Measurements from ENCODE around the gene MYOF. TPM values are rescaled to one million over a fixed set of nuclear protein-coding genes. Genes with fewer than 3 reads are reported as not detected.

MYOF gene
- total and polyA plus RNA-seq, 4 donors: 23.4 to 194 (median 82.2) TPM

DNA sequence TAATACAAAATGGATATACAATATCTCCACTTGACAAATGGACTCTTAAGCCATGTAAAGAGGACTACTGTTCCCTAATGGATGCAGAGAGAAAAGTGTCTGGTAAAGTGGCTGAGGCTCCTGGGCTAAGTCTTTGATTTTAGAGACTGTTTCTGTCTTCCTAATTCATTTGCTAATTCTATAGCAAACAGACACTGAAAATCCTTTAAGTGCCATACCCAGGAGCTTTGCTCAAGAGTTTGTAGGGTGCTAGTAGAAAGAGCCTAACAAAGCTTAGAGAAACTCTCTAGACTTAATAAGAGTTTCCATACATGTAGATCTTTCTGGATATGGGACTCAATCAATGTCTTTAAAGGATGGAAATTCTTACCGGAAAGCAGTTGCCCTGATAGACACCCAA, 31.0 kb upstream of the MYOF start:
- WGBS, 2 donors: 0 to 98% methylated on average over 1 of the region's 1 CpG

DNA sequence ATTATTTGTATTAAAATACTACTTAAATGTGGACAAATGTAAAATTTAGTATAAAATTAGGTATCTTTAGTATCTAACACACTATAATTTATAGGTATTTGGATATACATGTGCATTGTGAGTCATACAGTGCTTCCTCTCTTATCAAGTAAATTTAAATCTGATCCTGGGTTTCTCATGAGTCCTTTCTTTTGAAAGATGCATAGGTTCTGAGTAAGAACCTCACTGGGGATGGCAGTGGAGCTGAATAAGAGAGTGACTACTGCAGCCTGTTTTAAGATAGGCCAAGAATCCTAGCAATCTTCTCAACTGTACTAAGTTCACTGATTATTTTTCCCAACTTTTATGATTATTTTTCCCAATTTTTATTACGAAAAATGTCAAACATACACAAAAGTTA, 30.4 kb upstream of the MYOF start:
- DNase-seq (no peak), ATAC-seq (ENCODE audit: insufficient read depth, low FRiP score) (no peak)
- Histone ChIP-seq H3K9me3 (ENCODE audit: control insufficient read depth in 4 of 4, insufficient read depth in 3 of 4, low read length in 3 of 4) (no peaks in the 10 kb centered on the region), H3K4me3 (no peak overlapping the region), H3K36me3 (ENCODE audit: control insufficient read depth in 4 of 4, insufficient read depth in 4 of 4, low read length in 4 of 4) (peaks cover 0 to 4% (median 0%) of the 10 kb centered on the region in 4 donors), H3K4me1 (ENCODE audit: control insufficient read depth in 5 of 5, insufficient read depth in 5 of 5, low read length in 5 of 5) (peaks cover 0 to 2% (median 0%) of the 10 kb centered on the region in 5 donors), H3K9ac (ENCODE audit: insufficient read depth in 1 of 2, low read length in 2 of 2) (no peak overlapping the region), H3K27me3 (ENCODE audit: control insufficient read depth in 3 of 3, insufficient read depth in 3 of 3, low read length in 2 of 3) (no peaks in the 10 kb centered on the region), H3K27ac (ENCODE audit: low read depth in 1 of 2, low read length in 1 of 2) (no peak overlapping the region)
- WGBS, 2 donors: 94 to 100% methylated on average over 1 of the region's 1 CpG
- TF ChIP-seq, protein P1, sequence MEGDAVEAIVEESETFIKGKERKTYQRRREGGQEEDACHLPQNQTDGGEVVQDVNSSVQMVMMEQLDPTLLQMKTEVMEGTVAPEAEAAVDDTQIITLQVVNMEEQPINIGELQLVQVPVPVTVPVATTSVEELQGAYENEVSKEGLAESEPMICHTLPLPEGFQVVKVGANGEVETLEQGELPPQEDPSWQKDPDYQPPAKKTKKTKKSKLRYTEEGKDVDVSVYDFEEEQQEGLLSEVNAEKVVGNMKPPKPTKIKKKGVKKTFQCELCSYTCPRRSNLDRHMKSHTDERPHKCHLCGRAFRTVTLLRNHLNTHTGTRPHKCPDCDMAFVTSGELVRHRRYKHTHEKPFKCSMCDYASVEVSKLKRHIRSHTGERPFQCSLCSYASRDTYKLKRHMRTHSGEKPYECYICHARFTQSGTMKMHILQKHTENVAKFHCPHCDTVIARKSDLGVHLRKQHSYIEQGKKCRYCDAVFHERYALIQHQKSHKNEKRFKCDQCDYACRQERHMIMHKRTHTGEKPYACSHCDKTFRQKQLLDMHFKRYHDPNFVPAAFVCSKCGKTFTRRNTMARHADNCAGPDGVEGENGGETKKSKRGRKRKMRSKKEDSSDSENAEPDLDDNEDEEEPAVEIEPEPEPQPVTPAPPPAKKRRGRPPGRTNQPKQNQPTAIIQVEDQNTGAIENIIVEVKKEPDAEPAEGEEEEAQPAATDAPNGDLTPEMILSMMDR (IDR thresholded peaks at IDR 0.05; ENCODE audit: control extremely low read depth, extremely low read depth): no peak

More for the DNA sequence above, 31.0 kb upstream of the MYOF start:
- Histone ChIP-seq H3K9me3 (ENCODE audit: control insufficient read depth in 4 of 4, insufficient read depth in 3 of 4, low read length in 3 of 4) (no peaks in the 10 kb centered on the region), H3K9ac (ENCODE audit: insufficient read depth in 1 of 2, low read length in 2 of 2) (no peak overlapping the region), H3K27me3 (ENCODE audit: control insufficient read depth in 3 of 3, insufficient read depth in 3 of 3, low read length in 2 of 3) (no peaks in the 10 kb centered on the region), H3K36me3 (ENCODE audit: control insufficient read depth in 4 of 4, insufficient read depth in 4 of 4, low read length in 4 of 4) (peaks cover 0 to 4% (median 0%) of the 10 kb centered on the region in 4 donors), H3K27ac (ENCODE audit: low read depth in 1 of 2, low read length in 1 of 2) (no peak overlapping the region), H3K4me3 (no peak overlapping the region), H3K4me1 (ENCODE audit: control insufficient read depth in 5 of 5, insufficient read depth in 5 of 5, low read length in 5 of 5) (peaks cover 0 to 2% (median 0%) of the 10 kb centered on the region in 5 donors)
- TF ChIP-seq, protein P1 (IDR thresholded peaks at IDR 0.05; ENCODE audit: control extremely low read depth, extremely low read depth): no peak
- no peak for ATAC-seq (ENCODE audit: insufficient read depth, low FRiP score)
- DNase-seq: no peak

DNA sequence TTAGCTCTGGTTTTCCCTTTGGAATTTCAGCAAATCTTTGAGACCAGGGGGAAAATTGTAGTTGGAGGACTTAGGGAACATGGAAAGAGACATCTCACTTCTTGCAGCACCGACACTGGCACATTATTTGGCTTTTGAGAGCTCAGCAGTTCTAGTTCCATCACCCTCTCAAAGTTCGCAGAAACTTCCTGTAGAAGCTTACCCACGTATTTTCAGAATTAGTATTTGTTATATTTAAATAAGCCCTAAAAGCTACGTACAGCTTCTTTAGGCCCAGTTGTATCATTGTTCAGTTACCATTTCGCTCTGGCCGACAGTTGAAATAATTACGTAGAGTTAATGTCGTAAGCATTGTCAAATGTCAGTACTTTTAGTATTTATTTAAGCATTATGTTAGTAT, 27.7 kb upstream of the MYOF start:
- DNase-seq (no peak), ATAC-seq (ENCODE audit: insufficient read depth, low FRiP score) (no peak)
- no peaks in the 10 kb centered on the region for H3K4me1 ChIP-seq (ENCODE audit: control insufficient read depth in 5 of 5, insufficient read depth in 5 of 5, low read length in 5 of 5)
- H3K27ac ChIP-seq (ENCODE audit: low read depth in 1 of 2, low read length in 1 of 2): no peak overlapping the region
- no peak overlapping the region for H3K4me3 ChIP-seq
- H3K36me3 ChIP-seq (ENCODE audit: control insufficient read depth in 4 of 4, insufficient read depth in 4 of 4, low read length in 4 of 4): no peaks in the 10 kb centered on the region
- no peaks in the 10 kb centered on the region for H3K9me3 ChIP-seq (ENCODE audit: control insufficient read depth in 4 of 4, insufficient read depth in 3 of 4, low read length in 3 of 4)
- H3K27me3 ChIP-seq (ENCODE audit: control insufficient read depth in 3 of 3, insufficient read depth in 3 of 3, low read length in 2 of 3): no peaks in the 10 kb centered on the region
- 93% methylated on average over 8 of the region's 8 CpGs for WGBS, 2 donors
- no peak overlapping the region for H3K9ac ChIP-seq (ENCODE audit: insufficient read depth in 1 of 2, low read length in 2 of 2)
- TF ChIP-seq, protein P1 (IDR thresholded peaks at IDR 0.05; ENCODE audit: control extremely low read depth, extremely low read depth): no peak

DNA sequence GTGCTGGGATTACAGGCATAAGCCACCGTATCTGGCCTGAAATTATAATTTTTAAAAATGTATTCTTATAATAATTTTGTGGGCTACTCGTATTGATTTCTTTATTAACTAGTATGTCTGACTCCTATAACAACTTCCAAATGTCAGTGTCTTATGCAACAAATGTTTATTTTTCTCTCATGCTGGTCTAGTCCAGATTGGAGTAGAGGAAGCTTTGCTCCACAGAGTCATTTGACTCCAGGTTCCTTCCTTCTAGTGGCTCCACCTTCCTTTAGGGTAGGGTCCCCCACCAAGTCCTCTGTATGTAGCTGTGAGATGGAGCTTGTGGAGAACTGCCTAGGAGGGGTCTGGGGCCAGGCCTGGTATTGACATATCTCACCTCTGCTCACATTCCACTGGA, 22.9 kb upstream of the MYOF start:
- Histone ChIP-seq H3K27me3 (ENCODE audit: control insufficient read depth in 3 of 3, insufficient read depth in 3 of 3, low read length in 2 of 3) (no peaks in the 10 kb centered on the region), H3K4me1 (ENCODE audit: control insufficient read depth in 5 of 5, insufficient read depth in 5 of 5, low read length in 5 of 5) (no peaks in the 10 kb centered on the region), H3K36me3 (ENCODE audit: control insufficient read depth in 4 of 4, insufficient read depth in 4 of 4, low read length in 4 of 4) (peaks cover 0 to 3% (median 0%) of the 10 kb centered on the region in 4 donors), H3K4me3 (no peak overlapping the region), H3K9me3 (ENCODE audit: control insufficient read depth in 4 of 4, insufficient read depth in 3 of 4, low read length in 3 of 4) (no peaks in the 10 kb centered on the region), H3K27ac (ENCODE audit: low read depth in 1 of 2, low read length in 1 of 2) (no peak overlapping the region), H3K9ac (ENCODE audit: insufficient read depth in 1 of 2, low read length in 2 of 2) (no peak overlapping the region)
- 86 to 92% methylated on average over 2 of the region's 2 CpGs for WGBS, 2 donors
- TF ChIP-seq, protein P1 (IDR thresholded peaks at IDR 0.05; ENCODE audit: control extremely low read depth, extremely low read depth): no peak
- ATAC-seq (ENCODE audit: insufficient read depth, low FRiP score): no peak
- no peak for DNase-seq
